HUES64 (cell line): ENCODE measurements around the gene ICOSLG.

ENCODE experiments used
- H3K27ac ChIP-seq: 2 replicates; pipeline ENCODE4 v1.7.0; 2013; ENCODE audit warnings: low read depth, low read length, inconsistent platforms
- H3K27me3 ChIP-seq: 2 replicates; pipeline ENCODE4 v1.6.1; 2013; ENCODE audit warnings: mild to moderate bottlenecking, low read length; ENCODE audit not compliant: insufficient read depth
- H3K36me3 ChIP-seq: 2 replicates; pipeline ENCODE4 v1.6.1; 2013; ENCODE audit warnings: mild to moderate bottlenecking, low read length; ENCODE audit not compliant: insufficient read depth
- H3K4me1 ChIP-seq: 2 replicates; pipeline ENCODE4 v1.6.1; 2013; ENCODE audit warnings: mild to moderate bottlenecking, low read length, moderate library complexity; ENCODE audit not compliant: insufficient read depth
- H3K4me3 ChIP-seq: 2 replicates; pipeline ENCODE4 v1.5.1; 2013; ENCODE audit warnings: mild to moderate bottlenecking, low read length, moderate library complexity
- H3K9ac ChIP-seq: 2 replicates; pipeline ENCODE4 v1.6.1; 2013; ENCODE audit warnings: mild to moderate bottlenecking, low read depth, low read length
- H3K9me3 ChIP-seq: 2 replicates; pipeline ENCODE4 v1.6.1; 2013; ENCODE audit warnings: low read depth, low read length; ENCODE audit not compliant: insufficient read depth
- WGBS: fragments of 150-250, 120-280 bp; methylation state at CpG from one replicate; pipeline ENCODE4 v1.1.7; 2013; ENCODE audit warnings: missing lambda C conversion rate; 5-methylcytosine and 5-hydroxymethylcytosine counted together

The ICOSLG gene

GRCh38 chr21:44263221-44263760 lies 22.5 kb upstream of the ICOSLG start:
- Histone ChIP-seq H3K9ac (no peak overlapping the region), H3K27ac (no peak overlapping the region), H3K9me3 (no peaks in the 10 kb centered on the region), H3K4me3 (no peak overlapping the region), H3K27me3 (no peaks in the 10 kb centered on the region), H3K36me3 (no peaks in the 10 kb centered on the region), H3K4me1 (peaks cover 9% of the 10 kb centered on the region; the same call in 1 of the 2 replicates)
- WGBS = 18% methylated on average over 18 of the region's 18 CpGs

GRCh38 chr21:44262338-44263056 lies 21.8 kb upstream of the ICOSLG start:
- 84% methylated on average over 12 of the region's 12 CpGs for WGBS

GRCh38 chr21:44261675-44262295 lies 21.0 kb upstream of the ICOSLG start, which contains the start of gene DNMT3L:
TSS of gene DNMT3L (minus strand) at chr21:44261897. CDS start at chr21:44261259, 638 bp downstream.
- WGBS = 74% methylated on average over 19 of the region's 19 CpGs
- H3K4me3 ChIP-seq = no peak within 1 kb of the TSS
- peaks cover 9% of the 10 kb centered on the region; the same call in 1 of the 2 replicates for H3K4me1 ChIP-seq
- no peaks in the 10 kb centered on the region for H3K36me3 ChIP-seq
- no peaks in the 10 kb centered on the region for H3K9me3 ChIP-seq
- no peaks in the 10 kb centered on the region for H3K27me3 ChIP-seq
- no peak within 1 kb of the TSS for H3K9ac ChIP-seq
- H3K27ac ChIP-seq = no peak within 1 kb of the TSS

More at GRCh38 chr21:44262338-44263056, 21.8 kb upstream of the ICOSLG start:
- Histone ChIP-seq H3K36me3 (no peaks in the 10 kb centered on the region), H3K4me3 (no peak overlapping the region), H3K9me3 (no peaks in the 10 kb centered on the region), H3K9ac (no peak overlapping the region), H3K27ac (no peak overlapping the region), H3K27me3 (no peaks in the 10 kb centered on the region), H3K4me1 (peaks cover 9% of the 10 kb centered on the region; the same call in 1 of the 2 replicates)

- 87% methylated on average over 19 of the region's 19 CpGs for WGBS
- H3K9ac ChIP-seq = no peak overlapping the region
- no peak overlapping the region for H3K27ac ChIP-seq
Measured at GRCh38 chr21:44260791-44261631, 20.3 kb upstream of the ICOSLG start.

GRCh38 chr21:44260066-44260465 lies 19.3 kb upstream of the ICOSLG start:
- 69% methylated on average over 4 of the region's 4 CpGs for WGBS

More at GRCh38 chr21:44260791-44261631, 20.3 kb upstream of the ICOSLG start:
- Histone ChIP-seq H3K4me3 (no peak overlapping the region), H3K9me3 (no peaks in the 10 kb centered on the region), H3K4me1 (peaks cover 9% of the 10 kb centered on the region; the same call in 1 of the 2 replicates), H3K27me3 (no peaks in the 10 kb centered on the region), H3K36me3 (no peaks in the 10 kb centered on the region)

GRCh38 chr21:44259082-44259705 lies 18.5 kb upstream of the ICOSLG start:
- Histone ChIP-seq H3K27me3 (no peaks in the 10 kb centered on the region), H3K27ac (no peak overlapping the region), H3K36me3 (no peaks in the 10 kb centered on the region), H3K4me1 (peaks cover 9% of the 10 kb centered on the region; the same call in 1 of the 2 replicates), H3K9me3 (no peaks in the 10 kb centered on the region), H3K9ac (no peak overlapping the region), H3K4me3 (no peak overlapping the region)
- 94% methylated on average over 22 of the region's 22 CpGs for WGBS

More at GRCh38 chr21:44260066-44260465, 19.3 kb upstream of the ICOSLG start:
- Histone ChIP-seq H3K9me3 (no peaks in the 10 kb centered on the region), H3K4me3 (no peak overlapping the region), H3K4me1 (peaks cover 9% of the 10 kb centered on the region; the same call in 1 of the 2 replicates), H3K36me3 (no peaks in the 10 kb centered on the region), H3K27ac (no peak overlapping the region), H3K9ac (no peak overlapping the region), H3K27me3 (no peaks in the 10 kb centered on the region)

- no peaks in the 10 kb centered on the region for H3K27me3 ChIP-seq
- no peak overlapping the region for H3K4me3 ChIP-seq
- H3K27ac ChIP-seq = no peak overlapping the region
- no peak overlapping the region for H3K9ac ChIP-seq
- no peaks in the 10 kb centered on the region for H3K9me3 ChIP-seq
- 93% methylated on average over 34 of the region's 34 CpGs for WGBS
- H3K36me3 ChIP-seq = no peaks in the 10 kb centered on the region
- H3K4me1 ChIP-seq = peaks cover 2% of the 10 kb centered on the region; the same call in 1 of the 2 replicates
Measured at GRCh38 chr21:44258056-44258725, 17.4 kb upstream of the ICOSLG start.

- no peaks in the 10 kb centered on the region for H3K36me3 ChIP-seq
- no peaks in the 10 kb centered on the region for H3K4me1 ChIP-seq
- no peaks in the 10 kb centered on the region for H3K27me3 ChIP-seq
- H3K9ac ChIP-seq = no peak overlapping the region
- no peak overlapping the region for H3K4me3 ChIP-seq
- 93% methylated on average over 11 of the region's 11 CpGs for WGBS
- no peaks in the 10 kb centered on the region for H3K9me3 ChIP-seq
- no peak overlapping the region for H3K27ac ChIP-seq
Measured at GRCh38 chr21:44255511-44255981, 14.8 kb upstream of the ICOSLG start.

GRCh38 chr21:44253832-44254710 lies 13.3 kb upstream of the ICOSLG start:
- Histone ChIP-seq H3K9me3 (no peaks in the 10 kb centered on the region), H3K27me3 (no peaks in the 10 kb centered on the region), H3K9ac (no peak overlapping the region), H3K36me3 (no peaks in the 10 kb centered on the region), H3K27ac (no peak overlapping the region), H3K4me3 (no peak overlapping the region), H3K4me1 (no peaks in the 10 kb centered on the region)
- WGBS = 88% methylated on average over 29 of the region's 29 CpGs
